PC-3 (cell line): ENCODE measurements around the gene SLC38A3. TPM values are rescaled to one million over a fixed set of nuclear protein-coding genes. Genes with fewer than 3 reads are reported as not detected.
"Not testable (repeated sequence)": the region's sequence is repeated elsewhere in the genome, so short reads cannot be mapped to it uniquely, and the experiment has no call there.

Experiments
- ATAC-seq: fragments of 200-7000 bp; cut with Tn5 transposase; 2 replicates; pipeline ENCODE4 v1.9.1; 2020; ENCODE audit warnings: mild to moderate bottlenecking, moderate library complexity
- BruUV-seq: library from RNA; stranded (reverse); fragments of 400-500 nt; replicated peaks from 2 replicates; lab custom pipeline; 2021; lab: Mats Ljungman, UMichigan
- CTCF ChIA-PET: fragments of 300-600 bp; sonication (Branson Sonifier 250); formaldehyde crosslinking; loops from one replicate; lab custom pipeline; 2022; ENCODE audit warnings: antibody characterized with exemption; lab: Charles Lee
- POLR2A ChIA-PET: fragments of 300-600 bp; sonication (Branson Sonifier 250); formaldehyde crosslinking; loops from one replicate; lab custom pipeline; 2022; ENCODE audit warnings: antibody characterized with exemption; ENCODE audit not compliant: unreplicated experiment; lab: Charles Lee
- DNase-seq: peaks from one replicate; pipeline ENCODE4 v3.0.0-alpha.2; 2015
- H2AFZ ChIP-seq: fragments of 300-600 bp; sonication (generic); 2 replicates; pipeline ENCODE4 v1.6.0; 2016; ENCODE audit warnings: antibody characterized with exemption, low read length
- H3F3A ChIP-seq: fragments of 300-600 bp; sonication (generic); one replicate; pipeline ENCODE4 v1.6.0; 2017; ENCODE audit warnings: antibody characterized with exemption, low read length, control low read depth, mild to moderate bottlenecking; ENCODE audit not compliant: unreplicated experiment
- H3K27ac ChIP-seq: fragments of 300-600 bp; sonication (generic); 2 replicates; pipeline ENCODE4 v1.5.1; 2016; ENCODE audit warnings: mild to moderate bottlenecking, low read length
- H3K27me3 ChIP-seq: fragments of 300-600 bp; sonication (generic); 2 replicates; pipeline ENCODE4 v1.6.1; 2016; ENCODE audit warnings: low read length, mixed read lengths
- H3K36me3 ChIP-seq: fragments of 300-600 bp; sonication (generic); 2 replicates; pipeline ENCODE4 v1.6.1; 2016; ENCODE audit warnings: low read depth, mixed run types, low read length, mixed read lengths
- H3K4me1 ChIP-seq: fragments of 300-600 bp; sonication (generic); 2 replicates; pipeline ENCODE4 v1.5.1; 2016; ENCODE audit warnings: low read length; ENCODE audit not compliant: insufficient read depth
- H3K4me2 ChIP-seq: fragments of 300-600 bp; sonication (generic); 2 replicates; pipeline ENCODE4 v1.6.0; 2016; ENCODE audit warnings: low read length
- H3K4me3 ChIP-seq: fragments of 300-600 bp; sonication (generic); 2 replicates; pipeline ENCODE4 v1.5.1; 2016; ENCODE audit warnings: mild to moderate bottlenecking, low read length, mixed read lengths
- H3K79me2 ChIP-seq: fragments of 300-600 bp; sonication (generic); 2 replicates; pipeline ENCODE4 v1.6.1; 2017; ENCODE audit warnings: low read length, mixed read lengths
- H3K9ac ChIP-seq: fragments of 300-600 bp; sonication (generic); 2 replicates; pipeline ENCODE4 v1.6.0; 2016; ENCODE audit warnings: mild to moderate bottlenecking, low read length
- H3K9me2 ChIP-seq: fragments of 300-600 bp; sonication (generic); replicated peaks from 2 replicates; pipeline ENCODE4 v1.6.1; 2016; ENCODE audit warnings: mixed run types, low read length, mixed read lengths
- H3K9me3 ChIP-seq: fragments of 300-600 bp; sonication (generic); 2 replicates; pipeline ENCODE4 v1.6.1; 2016; ENCODE audit warnings: low read length, mixed read lengths
- H4K20me1 ChIP-seq: fragments of 300-600 bp; sonication (generic); 2 replicates; pipeline ENCODE4 v1.6.1; 2016; ENCODE audit warnings: low read length, mixed read lengths
- CTCF ChIP-seq: fragments of 300-600 bp; sonication (generic); conservative IDR thresholded peaks from 2 replicates; pipeline ENCODE4 v1.5.1; 2017; ENCODE audit warnings: antibody characterized with exemption, low read depth, mild to moderate bottlenecking, low read length
- EZH2 ChIP-seq: fragments of 300-600 bp; sonication (generic); IDR thresholded peaks from one replicate; pipeline ENCODE4 v1.6.1; 2017; ENCODE audit warnings: antibody characterized with exemption, mild to moderate bottlenecking, low read length; ENCODE audit not compliant: unreplicated experiment
- EZH2phosphoT487 ChIP-seq: fragments of 300-600 bp; sonication (generic); IDR thresholded peaks from 2 replicates; pipeline ENCODE4 v1.6.1; 2018; ENCODE audit warnings: mild to moderate bottlenecking, antibody characterized with exemption, low read length, borderline replicate concordance
- intact Hi-C: fragments of 100-400 bp; cut with micrococcal nuclease; formaldehyde crosslinking; loops from 2 replicates; pipeline ENCODE4 v1.9.0; 2023
- total RNA-seq: library from RNA; depleted of rRNA; stranded (reverse); fragments of >200 nt; gene quantifications from 2 replicates; pipeline ENCODE4 v1.2.3, GENCODE V29; 2014

SLC38A3 gene
- total RNA-seq, 1 experiment from 2014 or later: 3.3 TPM

- CTCF ChIA-PET: no interaction called here
- Histone ChIP-seq H3K9me2 (no peaks in the 10 kb centered on the region), H4K20me1 (no peaks in the 10 kb centered on the region), H3K36me3 (peaks cover 10% of the 10 kb centered on the region), H3K79me2 (no peaks in the 10 kb centered on the region), H3K4me3 (no peak overlapping the region), H3K4me2 (no peak overlapping the region), H3K4me1 (peaks cover 26% of the 10 kb centered on the region), H3K27ac (no peak overlapping the region), H3K27me3 (no peaks in the 10 kb centered on the region), H3F3A (no peaks in the 10 kb centered on the region), H2AFZ (no peak overlapping the region), H3K9me3 (no peaks in the 10 kb centered on the region), H3K9ac (no peak overlapping the region)
- POLR2A ChIA-PET: no interaction called here
- BruUV-seq: no TSS peak
- no peak for DNase-seq
- TF ChIP-seq EZH2phosphoT487: no peak
- no peak for TF ChIP-seq EZH2
- no peak for ATAC-seq
- intact Hi-C loops: no loop called here
Measured at GRCh38 chr3:50261505-50261904, 56.4 kb downstream of the SLC38A3 start.

- POLR2A ChIA-PET, H3K4me2 ChIP-seq, H4K20me1 ChIP-seq, BruUV-seq, CTCF ChIA-PET, intact Hi-C loops, DNase-seq, H3K27me3 ChIP-seq, ATAC-seq, H3K36me3 ChIP-seq, H2AFZ ChIP-seq, H3K79me2 ChIP-seq, H3K9ac ChIP-seq, H3K9me2 ChIP-seq, H3F3A ChIP-seq, H3K9me3 ChIP-seq, H3K4me3 ChIP-seq, H3K27ac ChIP-seq: not testable (repeated sequence)
- peaks cover 28% of the 10 kb centered on the region for H3K4me1 ChIP-seq
Measured at GRCh38 chr3:50262200-50262599, 57.1 kb downstream of the SLC38A3 start.

GRCh38 chr3:50262778-50263177 lies 57.7 kb downstream of the SLC38A3 start:
- Histone ChIP-seq H3K9me3 (no peaks in the 10 kb centered on the region), H3K4me3 (no peak overlapping the region), H3K4me1 (peaks cover 33% of the 10 kb centered on the region), H3K36me3 (no peaks in the 10 kb centered on the region; the same call in 1 of the 2 replicates), H3K9me2 (no peaks in the 10 kb centered on the region), H3K4me2 (no peak overlapping the region), H3K79me2 (no peaks in the 10 kb centered on the region), H2AFZ (no peak overlapping the region), H3K27me3 (no peaks in the 10 kb centered on the region), H3F3A (no peaks in the 10 kb centered on the region), H3K9ac (no peak overlapping the region), H3K27ac (no peak overlapping the region), H4K20me1 (no peaks in the 10 kb centered on the region)
- BruUV-seq: no TSS peak
- POLR2A ChIA-PET: no interaction called here
- ATAC-seq (no peak), DNase-seq (no peak)
- CTCF ChIA-PET: no interaction called here
- intact Hi-C loops: no loop called here
- no peak for TF ChIP-seq CTCF
- TF ChIP-seq EZH2: no peak
- no peak for TF ChIP-seq EZH2phosphoT487
